HCT116 (cell line): ENCODE measurements around the gene CCL8.

Experiments
- EZH2phosphoT487 ChIP-seq: fragments of 200-600 bp; IDR thresholded peaks from 2 replicates; pipeline ENCODE4 v1.6.1; 2018; ENCODE audit warnings: antibody characterized with exemption, borderline replicate concordance
- JUND ChIP-seq: IDR thresholded peaks from 2 replicates; pipeline ENCODE4 v1.6.1; 2012
- POLR2A ChIP-seq: IDR thresholded peaks from 2 replicates; pipeline ENCODE4 v1.7.0; 2011; ENCODE audit warnings: borderline replicate concordance; ENCODE audit not compliant: insufficient read depth, insufficient read length; ENCODE audit errors: extremely low read depth
- POLR2AphosphoS5 ChIP-seq: IDR thresholded peaks from 2 replicates; pipeline ENCODE4 v1.6.1; 2011; ENCODE audit warnings: mild to moderate bottlenecking, low read depth, low read length, moderate library complexity
- RAD21 ChIP-seq: IDR thresholded peaks from 2 replicates; pipeline ENCODE4 v1.6.1; 2012; ENCODE audit warnings: low read depth, mild to moderate bottlenecking
- YY1 ChIP-seq: IDR thresholded peaks from 2 replicates; pipeline ENCODE4 v1.6.1; 2011; ENCODE audit warnings: low read length, low read depth, moderate library complexity, mild to moderate bottlenecking; ENCODE audit not compliant: insufficient replicate concordance; ENCODE audit errors: extremely low read depth
- TF ChIP-seq, protein P1 (sequence below), 3 experiments: fragments of 200-600 bp in 1 of 3; sonication (generic) in 1 of 3; IDR thresholded peaks in 2 of 3; conservative IDR thresholded peaks in 1 of 3; 2 replicates each; pipeline ENCODE4 v1.5.1; 2012 to 2017; ENCODE audit warnings: low read depth in 2 of 3, low read length in 2 of 3, antibody characterized with exemption in 1 of 3, borderline replicate concordance in 1 of 3, control low read depth in 1 of 3, mild to moderate bottlenecking in 1 of 3, mixed read lengths in 1 of 3, mixed run types in 1 of 3, moderate library complexity in 1 of 3; ENCODE audit not compliant: insufficient read depth in 1 of 3

DNA sequence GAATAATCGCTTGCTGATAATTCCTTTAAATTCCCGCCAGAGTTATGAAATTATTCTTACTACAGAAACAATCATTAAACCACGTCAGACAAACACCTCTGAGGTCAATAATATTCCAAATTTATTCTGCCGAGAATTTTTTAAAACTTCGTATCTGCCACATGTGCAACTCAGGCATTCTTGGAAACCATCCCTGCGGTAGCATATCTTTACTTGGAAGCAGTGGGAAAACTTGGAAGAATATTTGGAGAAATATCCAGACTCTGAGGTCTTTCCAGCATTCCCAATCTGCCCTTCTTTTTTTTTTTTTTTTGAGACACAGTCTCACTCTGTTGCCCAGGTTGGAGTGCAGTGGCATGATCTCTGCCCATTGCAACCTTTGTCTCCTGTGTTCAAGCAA lies 35.7 kb upstream of the CCL8 start:
- TF ChIP-seq, protein P1, sequence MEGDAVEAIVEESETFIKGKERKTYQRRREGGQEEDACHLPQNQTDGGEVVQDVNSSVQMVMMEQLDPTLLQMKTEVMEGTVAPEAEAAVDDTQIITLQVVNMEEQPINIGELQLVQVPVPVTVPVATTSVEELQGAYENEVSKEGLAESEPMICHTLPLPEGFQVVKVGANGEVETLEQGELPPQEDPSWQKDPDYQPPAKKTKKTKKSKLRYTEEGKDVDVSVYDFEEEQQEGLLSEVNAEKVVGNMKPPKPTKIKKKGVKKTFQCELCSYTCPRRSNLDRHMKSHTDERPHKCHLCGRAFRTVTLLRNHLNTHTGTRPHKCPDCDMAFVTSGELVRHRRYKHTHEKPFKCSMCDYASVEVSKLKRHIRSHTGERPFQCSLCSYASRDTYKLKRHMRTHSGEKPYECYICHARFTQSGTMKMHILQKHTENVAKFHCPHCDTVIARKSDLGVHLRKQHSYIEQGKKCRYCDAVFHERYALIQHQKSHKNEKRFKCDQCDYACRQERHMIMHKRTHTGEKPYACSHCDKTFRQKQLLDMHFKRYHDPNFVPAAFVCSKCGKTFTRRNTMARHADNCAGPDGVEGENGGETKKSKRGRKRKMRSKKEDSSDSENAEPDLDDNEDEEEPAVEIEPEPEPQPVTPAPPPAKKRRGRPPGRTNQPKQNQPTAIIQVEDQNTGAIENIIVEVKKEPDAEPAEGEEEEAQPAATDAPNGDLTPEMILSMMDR (IDR thresholded peaks at IDR 0.05 in 2 of 3, conservative IDR thresholded peaks at IDR 0.05 in 1 of 3; ENCODE audit: borderline replicate concordance in 1 of 3, insufficient read depth in 1 of 3, low read depth in 2 of 3, low read length in 2 of 3): no peak
- TF ChIP-seq POLR2A (no peak), EZH2phosphoT487 (no peak), JUND (no peak), POLR2AphosphoS5 (no peak), YY1 (no peak), RAD21 (no peak)
